Measurements from ENCODE around the gene LDLRAD3.

The LDLRAD3 gene

DNA sequence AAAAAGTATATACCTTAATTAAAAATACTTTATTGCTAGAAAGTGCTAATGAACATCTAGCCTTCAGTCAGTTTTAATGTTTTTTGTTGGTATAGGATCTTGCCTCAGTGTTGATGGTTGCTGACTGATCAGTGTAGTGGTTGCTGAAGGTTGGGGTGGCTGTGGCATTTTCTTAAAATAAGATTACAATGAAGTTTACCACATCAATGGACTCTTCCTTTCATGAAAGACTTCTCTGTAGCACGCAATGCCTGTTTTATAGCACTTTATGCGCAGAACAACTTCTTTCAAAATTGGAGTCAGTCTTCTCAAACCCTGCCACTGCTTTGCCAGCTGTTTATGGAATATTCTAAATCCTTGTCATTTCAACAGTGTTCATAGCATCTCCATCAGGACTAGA is 50.6 kb downstream of the LDLRAD3 start:
- Histone ChIP-seq H3K4me1 (ENCODE audit: control insufficient read depth, insufficient read depth, low read length) (peaks cover 19% of the 10 kb centered on the region), H3K36me3 (ENCODE audit: control insufficient read depth, insufficient read depth, low read length) (no peaks in the 10 kb centered on the region), H3K9me3 (ENCODE audit: control insufficient read depth, insufficient read depth, low read length) (no peaks in the 10 kb centered on the region), H3K9ac (ENCODE audit: low read depth, low read length) (no peak overlapping the region), H3K27me3 (ENCODE audit: control insufficient read depth, insufficient read depth, low read length) (no peaks in the 10 kb centered on the region), H3K4me3 (ENCODE audit: low read depth, low read length) (no peak overlapping the region), H3K27ac (ENCODE audit: low read depth, low read length) (no peak overlapping the region)

DNA sequence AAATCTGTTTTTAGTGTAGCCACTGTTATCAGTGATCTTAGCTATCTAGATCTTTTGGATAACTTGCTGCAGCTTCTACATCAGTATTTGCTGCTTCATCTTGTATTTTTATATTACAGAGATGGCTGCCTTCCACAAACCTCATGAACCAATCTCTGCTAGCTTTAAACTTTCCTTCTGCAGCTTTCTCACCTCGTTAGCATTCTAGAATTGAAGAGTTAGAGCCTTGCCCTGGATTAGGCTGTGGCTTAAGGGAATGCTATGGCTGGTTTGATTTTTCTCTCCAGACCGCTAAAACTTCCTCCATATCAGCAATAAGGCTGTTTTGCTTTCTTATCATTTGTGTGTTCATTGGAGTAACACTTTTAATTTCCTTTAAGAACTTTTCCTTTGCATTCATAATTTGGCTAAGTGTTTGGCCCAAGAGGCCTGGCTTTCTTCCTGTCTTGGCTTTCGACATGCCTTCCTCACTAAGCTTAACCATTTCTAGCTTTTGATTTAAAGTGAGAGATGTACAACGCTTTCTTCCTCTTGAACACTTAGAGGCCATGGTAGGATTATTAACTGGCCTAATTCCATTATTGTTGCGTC is 51.9 kb downstream of the LDLRAD3 start:
- Histone ChIP-seq H3K9me3 (ENCODE audit: control insufficient read depth, insufficient read depth, low read length) (no peaks in the 10 kb centered on the region), H3K36me3 (ENCODE audit: control insufficient read depth, insufficient read depth, low read length) (no peaks in the 10 kb centered on the region), H3K4me3 (ENCODE audit: low read depth, low read length) (no peak overlapping the region)

DNA sequence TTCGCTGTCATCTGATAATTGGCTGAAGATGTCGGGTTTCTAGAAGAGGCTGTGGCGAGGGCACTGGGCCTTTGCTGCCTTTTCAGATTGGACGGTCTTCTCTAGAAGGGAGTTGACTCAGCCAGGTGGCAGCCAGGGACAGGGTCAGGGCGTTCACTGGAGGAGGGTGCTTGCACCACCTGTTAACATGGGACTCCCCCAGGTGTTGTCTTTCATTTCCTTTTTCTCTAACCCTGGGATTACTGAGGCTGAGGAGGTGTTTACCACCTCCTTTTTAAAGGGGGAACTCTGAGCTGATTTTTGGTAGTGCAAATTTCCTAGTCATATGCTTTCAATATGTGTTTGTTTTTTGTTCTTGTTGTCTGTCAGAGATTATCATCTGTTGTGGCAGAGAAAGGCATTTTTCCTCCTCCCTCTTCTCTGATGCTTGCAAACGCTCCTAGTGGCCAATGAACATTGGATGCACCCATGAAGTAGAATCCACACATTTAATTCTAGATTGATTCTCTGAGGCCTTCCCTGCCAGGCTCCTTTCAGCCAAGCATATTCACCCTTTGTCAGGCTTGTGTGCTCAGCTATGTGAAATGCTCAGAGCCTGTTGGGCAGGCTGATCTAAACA is 54.1 kb downstream of the LDLRAD3 start:
- H3K27me3 ChIP-seq (ENCODE audit: control insufficient read depth, insufficient read depth, low read length), result no peaks in the 10 kb centered on the region
- H3K9me3 ChIP-seq (ENCODE audit: control insufficient read depth, insufficient read depth, low read length), result no peaks in the 10 kb centered on the region
- no peak overlapping the region for H3K9ac ChIP-seq (ENCODE audit: low read depth, low read length)
- no peaks in the 10 kb centered on the region for H3K36me3 ChIP-seq (ENCODE audit: control insufficient read depth, insufficient read depth, low read length)
- H3K27ac ChIP-seq (ENCODE audit: low read depth, low read length), result no peak overlapping the region
- no peak overlapping the region for H3K4me3 ChIP-seq (ENCODE audit: low read depth, low read length)
- peaks cover 30% of the 10 kb centered on the region for H3K4me1 ChIP-seq (ENCODE audit: control insufficient read depth, insufficient read depth, low read length)

More for the DNA sequence above, 51.9 kb downstream of the LDLRAD3 start:
- no peak overlapping the region for H3K27ac ChIP-seq (ENCODE audit: low read depth, low read length)
- H3K9ac ChIP-seq (ENCODE audit: low read depth, low read length), result no peak overlapping the region
- peaks cover 18% of the 10 kb centered on the region for H3K4me1 ChIP-seq (ENCODE audit: control insufficient read depth, insufficient read depth, low read length)
- H3K27me3 ChIP-seq (ENCODE audit: control insufficient read depth, insufficient read depth, low read length), result no peaks in the 10 kb centered on the region

- Histone ChIP-seq H3K36me3 (ENCODE audit: control insufficient read depth, insufficient read depth, low read length) (no peaks in the 10 kb centered on the region), H3K4me1 (ENCODE audit: control insufficient read depth, insufficient read depth, low read length) (peaks cover 27% of the 10 kb centered on the region)
These were observed 54.8 kb downstream of the LDLRAD3 start for GRCh38 chr11:35998634-35999033.

GRCh38 chr11:36000616-36001190 is 56.8 kb downstream of the LDLRAD3 start:
- Histone ChIP-seq H3K36me3 (ENCODE audit: control insufficient read depth, insufficient read depth, low read length) (no peaks in the 10 kb centered on the region), H3K4me1 (ENCODE audit: control insufficient read depth, insufficient read depth, low read length) (peaks cover 27% of the 10 kb centered on the region), H3K9me3 (ENCODE audit: control insufficient read depth, insufficient read depth, low read length) (peaks cover 8% of the 10 kb centered on the region; the same call in 1 of the 2 replicates), H3K9ac (ENCODE audit: low read depth, low read length) (no peak overlapping the region), H3K4me3 (ENCODE audit: low read depth, low read length) (no peak overlapping the region), H3K27ac (ENCODE audit: low read depth, low read length) (no peak overlapping the region), H3K27me3 (ENCODE audit: control insufficient read depth, insufficient read depth, low read length) (no peaks in the 10 kb centered on the region)

More at GRCh38 chr11:35998634-35999033, 54.8 kb downstream of the LDLRAD3 start:
- no peaks in the 10 kb centered on the region for H3K27me3 ChIP-seq (ENCODE audit: control insufficient read depth, insufficient read depth, low read length)
- no peak overlapping the region for H3K27ac ChIP-seq (ENCODE audit: low read depth, low read length)
- H3K4me3 ChIP-seq (ENCODE audit: low read depth, low read length), result no peak overlapping the region
- no peak overlapping the region for H3K9ac ChIP-seq (ENCODE audit: low read depth, low read length)
- H3K9me3 ChIP-seq (ENCODE audit: control insufficient read depth, insufficient read depth, low read length), result no peaks in the 10 kb centered on the region; the same call in 1 of the 2 replicates

DNA sequence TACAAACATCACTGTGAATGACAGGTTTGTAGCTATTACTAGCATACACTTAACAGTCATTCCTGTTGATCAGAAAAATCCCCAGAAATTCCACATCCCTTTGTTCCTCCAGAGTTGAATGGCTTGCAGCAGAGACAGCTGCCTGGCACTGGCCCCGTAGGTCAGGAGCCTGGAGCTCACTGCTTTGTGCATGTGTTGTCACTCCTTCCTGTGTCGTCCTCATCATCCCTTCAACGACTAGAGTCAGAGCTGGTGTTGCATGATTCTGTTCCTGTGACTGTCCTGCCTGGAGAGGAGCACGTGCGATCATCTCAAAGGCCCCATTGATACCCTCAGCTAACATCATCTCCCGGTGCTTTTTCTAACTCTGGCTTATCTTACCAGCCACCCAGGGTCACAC is 58.3 kb downstream of the LDLRAD3 start:
- peak overlapping the region; percentile 3 for H3K27ac ChIP-seq (ENCODE audit: low read depth, low read length)
- H3K4me1 ChIP-seq (ENCODE audit: control insufficient read depth, insufficient read depth, low read length), result peaks cover 27% of the 10 kb centered on the region
- H3K9ac ChIP-seq (ENCODE audit: low read depth, low read length), result no peak overlapping the region
- H3K4me3 ChIP-seq (ENCODE audit: low read depth, low read length), result no peak overlapping the region
- no peaks in the 10 kb centered on the region for H3K27me3 ChIP-seq (ENCODE audit: control insufficient read depth, insufficient read depth, low read length)
- H3K36me3 ChIP-seq (ENCODE audit: control insufficient read depth, insufficient read depth, low read length), result no peaks in the 10 kb centered on the region
- peaks cover 8% of the 10 kb centered on the region; the same call in 1 of the 2 replicates for H3K9me3 ChIP-seq (ENCODE audit: control insufficient read depth, insufficient read depth, low read length)

GRCh38 chr11:36002796-36003195 is 58.9 kb downstream of the LDLRAD3 start:
- H3K4me1 ChIP-seq (ENCODE audit: control insufficient read depth, insufficient read depth, low read length), result peaks cover 24% of the 10 kb centered on the region
- H3K9me3 ChIP-seq (ENCODE audit: control insufficient read depth, insufficient read depth, low read length), result peaks cover 8% of the 10 kb centered on the region; the same call in 1 of the 2 replicates
- no peak overlapping the region for H3K27ac ChIP-seq (ENCODE audit: low read depth, low read length)
- no peaks in the 10 kb centered on the region for H3K36me3 ChIP-seq (ENCODE audit: control insufficient read depth, insufficient read depth, low read length)
- no peaks in the 10 kb centered on the region for H3K27me3 ChIP-seq (ENCODE audit: control insufficient read depth, insufficient read depth, low read length)
- H3K4me3 ChIP-seq (ENCODE audit: low read depth, low read length), result no peak overlapping the region
- no peak overlapping the region for H3K9ac ChIP-seq (ENCODE audit: low read depth, low read length)

DNA sequence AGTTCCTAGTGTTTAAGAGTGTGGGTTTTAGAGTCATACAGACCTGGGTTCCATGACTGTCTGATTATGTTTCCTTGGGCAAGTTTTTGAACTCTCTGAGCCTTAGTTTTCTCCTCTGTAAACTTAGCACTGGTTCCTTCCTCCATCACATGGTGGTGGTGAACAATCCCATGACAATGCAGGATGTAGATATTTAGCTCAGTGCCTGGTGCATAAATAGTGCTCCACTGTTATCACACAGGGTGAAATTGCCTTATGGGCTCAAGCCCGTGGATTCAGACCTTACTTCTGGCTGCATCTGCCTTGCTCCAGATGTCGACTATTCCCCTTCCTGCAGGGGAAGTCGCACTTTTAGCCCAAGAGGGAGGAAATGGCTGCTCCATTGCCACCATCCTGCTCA is 62.7 kb downstream of the LDLRAD3 start:
- Histone ChIP-seq H3K27me3 (ENCODE audit: control insufficient read depth, insufficient read depth, low read length) (no peaks in the 10 kb centered on the region), H3K4me3 (ENCODE audit: low read depth, low read length) (no peak overlapping the region), H3K27ac (ENCODE audit: low read depth, low read length) (no peak overlapping the region), H3K4me1 (ENCODE audit: control insufficient read depth, insufficient read depth, low read length) (peaks cover 26% of the 10 kb centered on the region), H3K36me3 (ENCODE audit: control insufficient read depth, insufficient read depth, low read length) (no peaks in the 10 kb centered on the region), H3K9ac (ENCODE audit: low read depth, low read length) (no peak overlapping the region), H3K9me3 (ENCODE audit: control insufficient read depth, insufficient read depth, low read length) (peaks cover 8% of the 10 kb centered on the region; the same call in 1 of the 2 replicates)

DNA sequence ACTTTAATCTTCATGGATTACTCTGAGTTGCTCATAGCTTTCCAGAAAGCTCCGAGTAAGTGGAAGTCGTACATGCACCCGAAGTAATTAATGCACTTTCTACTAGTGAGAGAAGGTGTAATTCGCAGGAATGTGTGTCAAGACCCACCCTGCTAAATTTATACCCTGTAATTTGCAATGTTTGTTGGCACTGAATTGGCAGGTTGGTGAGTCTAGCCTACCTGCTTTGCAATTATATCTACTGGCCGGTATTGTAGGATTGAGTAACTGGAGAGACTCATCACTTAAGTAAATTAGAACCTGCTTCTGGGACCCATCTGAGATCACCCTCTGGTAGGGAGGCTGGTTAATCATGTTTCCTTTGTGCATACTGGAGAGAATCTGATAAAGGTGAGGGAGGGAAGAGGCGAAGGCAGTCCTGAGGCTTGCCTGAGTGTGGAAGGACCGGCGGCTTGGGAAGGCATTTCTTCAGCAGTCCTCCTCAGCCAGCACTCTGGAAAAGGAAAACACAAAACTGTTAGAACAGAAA is 63.3 kb downstream of the LDLRAD3 start:
- H3K27ac ChIP-seq (ENCODE audit: low read depth, low read length), result no peak overlapping the region
- peaks cover 20% of the 10 kb centered on the region for H3K4me1 ChIP-seq (ENCODE audit: control insufficient read depth, insufficient read depth, low read length)

DNA sequence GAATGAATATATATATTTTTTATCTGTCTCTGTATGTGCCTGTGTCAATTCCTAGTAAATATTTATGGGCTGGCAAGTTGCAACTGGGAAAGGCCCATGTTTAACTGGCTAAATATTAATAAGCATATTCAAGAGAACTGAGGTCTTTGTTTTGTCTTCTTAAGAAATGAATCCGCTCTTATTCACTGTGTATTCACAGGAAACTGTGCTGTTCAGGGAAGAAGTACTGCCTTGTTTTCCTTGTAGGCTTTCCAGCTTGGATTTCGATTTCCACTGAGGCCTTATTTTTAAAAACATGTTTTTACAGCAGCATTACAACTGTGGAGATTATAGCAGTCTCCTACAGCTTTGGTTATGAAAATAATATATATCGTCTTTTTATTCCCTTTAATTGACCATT is 64.7 kb downstream of the LDLRAD3 start:
- Histone ChIP-seq H3K9ac (ENCODE audit: low read depth, low read length) (no peak overlapping the region), H3K4me1 (ENCODE audit: control insufficient read depth, insufficient read depth, low read length) (peaks cover 18% of the 10 kb centered on the region), H3K36me3 (ENCODE audit: control insufficient read depth, insufficient read depth, low read length) (no peaks in the 10 kb centered on the region), H3K27ac (ENCODE audit: low read depth, low read length) (no peak overlapping the region), H3K9me3 (ENCODE audit: control insufficient read depth, insufficient read depth, low read length) (peaks cover 8% of the 10 kb centered on the region; the same call in 1 of the 2 replicates), H3K27me3 (ENCODE audit: control insufficient read depth, insufficient read depth, low read length) (no peaks in the 10 kb centered on the region), H3K4me3 (ENCODE audit: low read depth, low read length) (no peak overlapping the region)

More for the DNA sequence above, 63.3 kb downstream of the LDLRAD3 start:
- Histone ChIP-seq H3K9me3 (ENCODE audit: control insufficient read depth, insufficient read depth, low read length) (peaks cover 8% of the 10 kb centered on the region; the same call in 1 of the 2 replicates), H3K36me3 (ENCODE audit: control insufficient read depth, insufficient read depth, low read length) (no peaks in the 10 kb centered on the region), H3K9ac (ENCODE audit: low read depth, low read length) (no peak overlapping the region), H3K27me3 (ENCODE audit: control insufficient read depth, insufficient read depth, low read length) (no peaks in the 10 kb centered on the region), H3K4me3 (ENCODE audit: low read depth, low read length) (no peak overlapping the region)

DNA sequence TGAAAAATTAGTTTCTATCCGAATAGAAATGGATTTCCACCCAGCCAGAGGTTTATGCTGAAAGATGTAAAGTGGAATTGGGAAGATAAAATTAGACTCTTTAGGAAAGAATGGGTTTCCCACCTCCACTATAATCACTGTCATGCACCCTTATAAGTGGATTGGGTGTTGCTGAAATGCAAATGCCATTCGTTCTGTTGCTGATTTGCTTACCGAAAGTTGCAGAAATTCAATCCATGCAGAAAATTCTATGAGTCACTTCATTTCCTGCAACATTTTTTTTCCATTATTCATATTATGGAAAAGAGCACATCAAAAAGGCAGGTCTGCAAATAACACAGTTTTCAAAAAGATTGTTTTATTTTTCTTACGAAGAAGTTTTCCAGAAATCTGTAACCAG is 65.6 kb downstream of the LDLRAD3 start:
- Histone ChIP-seq H3K36me3 (ENCODE audit: control insufficient read depth, insufficient read depth, low read length) (no peaks in the 10 kb centered on the region), H3K9me3 (ENCODE audit: control insufficient read depth, insufficient read depth, low read length) (0 out of 2 replicates have a peak, but pooled peaks cover under 1% of the 10 kb centered on the region), H3K27me3 (ENCODE audit: control insufficient read depth, insufficient read depth, low read length) (no peaks in the 10 kb centered on the region), H3K9ac (ENCODE audit: low read depth, low read length) (no peak overlapping the region), H3K27ac (ENCODE audit: low read depth, low read length) (no peak overlapping the region), H3K4me3 (ENCODE audit: low read depth, low read length) (no peak overlapping the region), H3K4me1 (ENCODE audit: control insufficient read depth, insufficient read depth, low read length) (peaks cover 18% of the 10 kb centered on the region)
